ENCODE results near the gene ISL2.

GRCh38 chr15:76363251-76363650 lies 26.7 kb downstream of the ISL2 start:
- TF ChIP-seq CHD1 (IDR thresholded peaks at IDR 0.05; ENCODE audit: low read depth, low read length) (no peak), CTCF (conservative IDR thresholded peaks at IDR 0.05; ENCODE audit: low read depth, low read length) (no peak)
